K562 (cell line): ENCODE data around the gene LAMB4. TPM values are rescaled to one million over a fixed set of nuclear protein-coding genes. Genes with fewer than 3 reads are reported as not detected.

ENCODE experiments used
- ATF6 ChIP-seq: sonication (generic); formaldehyde crosslinking; IDR thresholded peaks from 2 replicates; pipeline ENCODE4 v1.4.0; 2020; ENCODE audit warnings: mild to moderate bottlenecking, missing genetic modification reagents
- HDAC8 ChIP-seq: fragments of 450-650 bp; IDR thresholded peaks from 2 replicates; pipeline ENCODE4 v1.6.1; 2016; ENCODE audit warnings: mild to moderate bottlenecking, missing genetic modification characterization, moderate library complexity, missing compliant biosample characterization
- KDM5B ChIP-seq: fragments of 200-600 bp; sonication (generic); IDR thresholded peaks from 2 replicates; pipeline ENCODE4 v1.6.1; 2012; ENCODE audit warnings: low read depth, mild to moderate bottlenecking, moderate library complexity, low read length, control low read depth, inconsistent platforms; ENCODE audit not compliant: insufficient replicate concordance
- MAZ ChIP-seq, 2 experiments: fragments of 450-650 bp in 1 of 2; sonication (generic) in 1 of 2; formaldehyde crosslinking; IDR thresholded peaks in 1 of 2; conservative IDR thresholded peaks in 1 of 2; 2 replicates each; pipeline versions ENCODE4 v1.4.0 to v1.5.0; 2020; ENCODE audit warnings: mild to moderate bottlenecking in 1 of 2, missing genetic modification reagents in 1 of 2
- MYC ChIP-seq, 2 experiments: fragments of 250-450 bp in 1 of 2; sonication (Bioruptor Pico) in 1 of 2; IDR thresholded peaks; 2 replicates each; pipeline versions ENCODE4 v1.5.1 to v1.6.1; 2012 to 2021; ENCODE audit warnings: low read depth in 2 of 2, borderline replicate concordance in 1 of 2, improper control_type of control experiment in 1 of 2, low read length in 1 of 2, mild to moderate bottlenecking in 1 of 2, moderate library complexity in 1 of 2
- PBX2 ChIP-seq, 2 experiments: IDR thresholded peaks in 1 of 2; conservative IDR thresholded peaks in 1 of 2; 2 replicates each; pipeline ENCODE4 v1.6.1; 2016; ENCODE audit warnings: low read depth in 2 of 2, mild to moderate bottlenecking in 1 of 2, missing compliant biosample characterization in 1 of 2, missing genetic modification characterization in 1 of 2, moderate library complexity in 1 of 2
- THRAP3 ChIP-seq: fragments of 450-650 bp; IDR thresholded peaks from 2 replicates; pipeline ENCODE4 v1.6.1; 2016; ENCODE audit warnings: mild to moderate bottlenecking, inconsistent platforms, borderline replicate concordance
- ZNF133 ChIP-seq: fragments of 250-450 bp; sonication (Bioruptor Pico); IDR thresholded peaks from 2 replicates; pipeline ENCODE4 v1.4.0; 2020; ENCODE audit warnings: mild to moderate bottlenecking
- ZNF277 ChIP-seq: fragments of 250-450 bp; sonication (Bioruptor Pico); IDR thresholded peaks from 2 replicates; pipeline ENCODE4 v1.8.0; 2022; ENCODE audit warnings: inconsistent platforms, mild to moderate bottlenecking, moderate library complexity, borderline replicate concordance
- ZNF354B ChIP-seq: fragments of 250-450 bp; sonication (Bioruptor Pico); IDR thresholded peaks from 2 replicates; pipeline ENCODE4 v1.4.0; 2020
- polyA plus RNA-seq, 8 experiments: library from polyadenylated mRNA; depleted of rRNA in 4 of 8; stranded (reverse) in 5 of 8; unstranded in 3 of 8; fragments of >200 nt; fragmentation: Nextera tagmentation in 2 of 8; fragmentation: Illumina TruSeq in 1 of 8; extraction: Ambion mirVana in 2 of 8; extraction: Trizol in 1 of 8; gene quantifications; 2 replicates each; pipeline versions ENCODE4 v1.2.1 to v1.2.3, GENCODE V29; 2011 to 2014; ENCODE audit warnings: inconsistent platforms in 1 of 8, missing spikeins in 1 of 8
- total RNA-seq, 7 experiments: library from RNA; depleted of rRNA in 6 of 7; stranded (reverse); fragments of >200 nt in 6 of 7; fragmentation: Illumina TruSeq in 2 of 7; extraction: Trizol in 2 of 7; gene quantifications; 2 replicates each; pipeline versions ENCODE4 v1.2.1 to v1.2.3, GENCODE V29; 2011 to 2021; ENCODE audit warnings: low replicate concordance in 1 of 7
- TF ChIP-seq, protein P1 (sequence below): fragments of 250-450 bp; sonication (Bioruptor Pico); IDR thresholded peaks from 2 replicates; pipeline ENCODE4 v1.8.0; 2022; ENCODE audit warnings: moderate library complexity, mild to moderate bottlenecking, inconsistent platforms
- TF ChIP-seq, protein P2 (sequence below), 2 experiments: fragments of 450-650 bp in 1 of 2; sonication (generic) in 1 of 2; formaldehyde crosslinking; conservative IDR thresholded peaks; 2 replicates each; pipeline versions ENCODE4 v1.4.0 to v1.8.1; 2020 to 2022; ENCODE audit warnings: mild to moderate bottlenecking in 1 of 2, missing genetic modification reagents in 1 of 2
- TF ChIP-seq, protein P3 (sequence below): fragments of 450-650 bp; formaldehyde crosslinking; IDR thresholded peaks from 2 replicates; pipeline ENCODE4 v1.4.0; 2020; ENCODE audit warnings: mild to moderate bottlenecking, mixed read lengths

The LAMB4 gene
- total and polyA plus RNA-seq, 9 of the 15 experiments (the other 6 are each of a cell fraction or from before 2014, with no cell fraction given) = 0.06 to 0.13 (median 0.07) TPM; not detected in 6

DNA sequence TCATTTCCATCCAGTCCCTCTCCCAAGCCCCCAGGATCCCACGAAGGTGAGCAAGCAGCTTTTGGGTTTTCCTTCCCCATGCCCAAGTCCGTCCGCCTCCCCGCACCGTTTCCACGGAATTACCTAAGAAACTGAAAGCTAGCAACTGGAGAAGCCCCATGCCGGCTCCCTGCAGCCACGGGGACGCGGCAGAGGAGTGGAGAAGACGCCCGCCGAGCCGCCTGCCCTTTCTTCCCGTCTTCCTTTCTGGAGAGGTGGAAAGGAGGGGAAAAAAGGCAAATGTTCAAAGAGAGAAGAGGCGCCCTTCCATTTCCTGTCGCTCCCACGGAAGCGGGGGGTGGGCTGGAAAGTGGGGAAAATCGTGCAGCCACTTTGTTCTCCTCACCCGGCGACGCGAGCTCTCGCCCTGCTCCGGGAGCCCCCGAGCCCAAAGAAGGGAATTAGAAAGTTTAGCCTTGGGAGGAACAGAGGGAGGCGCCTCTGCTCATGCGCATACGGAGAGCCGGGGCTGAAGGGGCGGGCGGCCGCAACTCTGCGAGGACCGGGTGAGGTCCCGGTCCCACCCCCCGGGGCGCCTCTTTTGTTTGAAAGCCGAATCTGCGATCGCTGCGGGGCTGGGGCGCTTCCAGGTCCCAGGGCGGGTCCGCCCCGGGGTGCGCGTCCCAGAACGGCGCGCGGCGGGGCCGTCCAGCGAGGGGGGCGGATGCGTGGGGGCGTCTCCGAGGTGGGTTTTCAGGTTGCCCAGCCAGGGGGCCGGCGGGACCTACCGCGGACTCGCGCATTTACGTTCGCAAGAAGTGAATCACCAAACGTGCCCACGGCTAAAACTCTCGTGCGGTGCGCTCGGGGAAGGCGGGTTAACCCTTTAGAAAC lies 127.2 kb downstream of the LAMB4 start, which contains the start of gene LAMB1 (continued):
- TF ChIP-seq PBX2 (CRISPR knock-in tag; IDR thresholded peaks at IDR 0.05; ENCODE audit: low read depth) = no peak
- TF ChIP-seq PBX2 (tag; conservative IDR thresholded peaks at IDR 0.05; ENCODE audit: low read depth) = no peak
- no peak for TF ChIP-seq HDAC8 (tag)
- 0 out of 2 replicates have a peak, but pooled peaks have one; percentile 11 for TF ChIP-seq ATF6 (CRISPR knock-in tag)
- peak; percentile 86 for TF ChIP-seq KDM5B
- TF ChIP-seq, protein P1, sequence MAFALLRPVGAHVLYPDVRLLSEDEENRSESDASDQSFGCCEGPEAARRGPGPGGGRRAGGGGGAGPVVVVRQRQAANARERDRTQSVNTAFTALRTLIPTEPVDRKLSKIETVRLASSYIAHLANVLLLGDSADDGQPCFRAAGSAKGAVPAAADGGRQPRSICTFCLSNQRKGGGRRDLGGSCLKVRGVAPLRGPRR = no peak
- TF ChIP-seq ZNF277 (CRISPR knock-in tag) = no peak
- no peak for TF ChIP-seq ZNF354B
- TF ChIP-seq, protein P2, sequence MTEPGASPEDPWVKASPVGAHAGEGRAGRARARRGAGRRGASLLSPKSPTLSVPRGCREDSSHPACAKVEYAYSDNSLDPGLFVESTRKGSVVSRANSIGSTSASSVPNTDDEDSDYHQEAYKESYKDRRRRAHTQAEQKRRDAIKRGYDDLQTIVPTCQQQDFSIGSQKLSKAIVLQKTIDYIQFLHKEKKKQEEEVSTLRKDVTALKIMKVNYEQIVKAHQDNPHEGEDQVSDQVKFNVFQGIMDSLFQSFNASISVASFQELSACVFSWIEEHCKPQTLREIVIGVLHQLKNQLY (CRISPR knock-in tag; conservative IDR thresholded peaks at IDR 0.05) = no peak
- TF ChIP-seq THRAP3 = no peak
- no peak for TF ChIP-seq ZNF133 (CRISPR knock-in tag)
- TF ChIP-seq MYC (IDR thresholded peaks at IDR 0.05; ENCODE audit: low read depth, low read length) = peak; percentile 11; the same call in 1 of the 2 replicates
- TF ChIP-seq MYC (CRISPR knock-in tag; IDR thresholded peaks at IDR 0.05; ENCODE audit: borderline replicate concordance, low read depth) = no peak
- TF ChIP-seq, protein P3, sequence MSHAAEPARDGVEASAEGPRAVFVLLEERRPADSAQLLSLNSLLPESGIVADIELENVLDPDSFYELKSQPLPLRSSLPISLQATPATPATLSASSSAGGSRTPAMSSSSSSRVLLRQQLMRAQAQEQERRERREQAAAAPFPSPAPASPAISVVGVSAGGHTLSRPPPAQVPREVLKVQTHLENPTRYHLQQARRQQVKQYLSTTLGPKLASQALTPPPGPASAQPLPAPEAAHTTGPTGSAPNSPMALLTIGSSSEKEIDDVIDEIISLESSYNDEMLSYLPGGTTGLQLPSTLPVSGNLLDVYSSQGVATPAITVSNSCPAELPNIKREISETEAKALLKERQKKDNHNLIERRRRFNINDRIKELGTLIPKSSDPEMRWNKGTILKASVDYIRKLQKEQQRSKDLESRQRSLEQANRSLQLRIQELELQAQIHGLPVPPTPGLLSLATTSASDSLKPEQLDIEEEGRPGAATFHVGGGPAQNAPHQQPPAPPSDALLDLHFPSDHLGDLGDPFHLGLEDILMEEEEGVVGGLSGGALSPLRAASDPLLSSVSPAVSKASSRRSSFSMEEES (CRISPR knock-in tag) = no peak
- peak in 1 of 2 experiments; percentile 65; a peak in 2 of 4 replicates for TF ChIP-seq MAZ (CRISPR knock-in tag; conservative IDR thresholded peaks at IDR 0.05 in 1 of 2, IDR thresholded peaks at IDR 0.05 in 1 of 2)
